ENCODE measurements around the gene LTBP2. TPM values are rescaled to one million over a fixed set of nuclear protein-coding genes. Genes with fewer than 3 reads are reported as not detected.

The LTBP2 gene
- polyA plus RNA-seq, 2 of the 4 experiments (the other 2 are of a cell fraction) = 4.9 to 14.4 TPM

GRCh38 chr14:74589291-74589879 is 22.7 kb downstream of the LTBP2 start:
- POLR2A ChIA-PET = no interaction called here
- TF ChIP-seq JUN (IDR thresholded peaks at IDR 0.05) = no peak
- peak; percentile 40 for TF ChIP-seq ZFP36 (IDR thresholded peaks at IDR 0.05; ENCODE audit: borderline replicate concordance, partially characterized antibody)
- H3K9me3 ChIP-seq = no peaks in the 10 kb centered on the region
- peak overlapping the region in 1 of 2 experiments; percentile 35; a peak in 1 of 6 replicates for H3K27ac ChIP-seq
- CTCF ChIA-PET = interaction anchor here (0.6 to 13.9 kb wide), 6 partner anchors 12 to 149 kb away, joined by 3 to 120 read pairs (median 4); partner anchors contain the start of gene LTBP2
- no peak overlapping the region for H3K4me2 ChIP-seq
- 87% methylated on average over 4 of the region's 5 CpGs for WGBS (ENCODE audit: missing lambda C conversion rate)
- peaks cover 7% of the 10 kb centered on the region for H3K4me1 ChIP-seq
- ATAC-seq (no peak), DNase-seq (ENCODE audit: low read depth in 1 of 2, low spot score in 1 of 2) (no peak), FAIRE-seq (no peak)
- H3K4me3 ChIP-seq = no peak overlapping the region

- POLR2A ChIA-PET = no interaction called here
- Histone ChIP-seq H3K27ac (peak overlapping the region in 1 of 2 experiments; percentile 95; a peak in 3 of 6 replicates), H3K9me3 (no peaks in the 10 kb centered on the region), H3K4me1 (peaks cover 27% of the 10 kb centered on the region), H3K4me3 (no peak overlapping the region), H3K4me2 (no peak overlapping the region)
- TF ChIP-seq CTCF (IDR thresholded peaks at IDR 0.05) = no peak
- DNase-seq (ENCODE audit: low read depth in 1 of 2, low spot score in 1 of 2) (no peak), FAIRE-seq (no peak), ATAC-seq (no peak)
- WGBS (ENCODE audit: missing lambda C conversion rate) = 88% methylated on average over 10 of the region's 10 CpGs
- CTCF ChIA-PET = interaction anchor here (1.4 to 13.9 kb wide), 4 partner anchors 14 to 319 kb away, joined by 4 to 120 read pairs (median 4); partner anchors contain the start of gene LTBP2
Measured at GRCh38 chr14:74587363-74587707, 24.7 kb downstream of the LTBP2 start.

- CTCF ChIA-PET = interaction anchor here (0.6 to 13.9 kb wide), 7 partner anchors 8 to 621 kb away, joined by 3 to 120 read pairs (median 4); partner anchors contain the start of gene LTBP2
- H3K4me1 ChIP-seq = peaks cover 28% of the 10 kb centered on the region
- no peak for FAIRE-seq
Measured at GRCh38 chr14:74586681-74587362, 25.2 kb downstream of the LTBP2 start.

More at GRCh38 chr14:74586681-74587362, 25.2 kb downstream of the LTBP2 start:
- no peak overlapping the region for H3K4me2 ChIP-seq
- H3K4me3 ChIP-seq = no peak overlapping the region
- H3K9me3 ChIP-seq = no peaks in the 10 kb centered on the region
- ATAC-seq (no peak), DNase-seq (ENCODE audit: low read depth in 1 of 2, low spot score in 1 of 2) (no peak)
- TF ChIP-seq POLR2AphosphoS2 (conservative IDR thresholded peaks at IDR 0.05; ENCODE audit: low read length) = no peak
- no peak for TF ChIP-seq BHLHE40 (IDR thresholded peaks at IDR 0.05; ENCODE audit: low read depth, low read length)
- no peak for TF ChIP-seq KDM1A (IDR thresholded peaks at IDR 0.05; ENCODE audit: low read depth)
- TF ChIP-seq E2F6 (IDR thresholded peaks at IDR 0.05; ENCODE audit: borderline replicate concordance, low read depth) = no peak
- TF ChIP-seq NPAS2 (CRISPR knock-in tag; IDR thresholded peaks at IDR 0.05; ENCODE audit: borderline replicate concordance) = no peak
- TF ChIP-seq CBX8 (IDR thresholded peaks at IDR 0.05) = no peak
- TF ChIP-seq NR3C1 (IDR thresholded peaks at IDR 0.05) = no peak
- TF ChIP-seq EP300 (IDR thresholded peaks at IDR 0.05) = no peak
- no peak for TF ChIP-seq FOSB (CRISPR knock-in tag; IDR thresholded peaks at IDR 0.05)
- no peak for TF ChIP-seq ELK1 (IDR thresholded peaks at IDR 0.05; ENCODE audit: low read depth, low read length)
- TF ChIP-seq CTCF (IDR thresholded peaks at IDR 0.05) = no peak
- no peak for TF ChIP-seq RCOR1 (IDR thresholded peaks at IDR 0.05; ENCODE audit: low read depth, low read length)
- no peak for TF ChIP-seq ESRRA (IDR thresholded peaks at IDR 0.05; ENCODE audit: borderline replicate concordance, low read length)
- 86% methylated on average over 16 of the region's 18 CpGs for WGBS (ENCODE audit: missing lambda C conversion rate)
- H3K27ac ChIP-seq = peak overlapping the region in 1 of 2 experiments; percentile 95; a peak in 2 of 6 replicates
- POLR2A ChIA-PET = no interaction called here
